CD4-positive, alpha-beta T cell treated with Interleukin-6 for 4 hours (primary cell): ENCODE data around the gene SLC38A1.
"Not testable (repeated sequence)": the region's sequence is repeated elsewhere in the genome, so short reads cannot be mapped to it uniquely, and the experiment has no call there.

Source experiments
- DNase-seq: peaks from one replicate; pipeline ENCODE4 v3.0.0-alpha.2; 2020; ENCODE audit warnings: mixed read lengths

Gene SLC38A1

GRCh38 chr12:46263140-46264016, 5.5 kb downstream of the SLC38A1 start:
- no peak for DNase-seq

GRCh38 chr12:46261646-46262045, 7.2 kb downstream of the SLC38A1 start:
- no peak for DNase-seq

- no peak for DNase-seq
These were observed 7.8 kb downstream of the SLC38A1 start for GRCh38 chr12:46260913-46261476.

- no peak for DNase-seq
These were observed 8.5 kb downstream of the SLC38A1 start for GRCh38 chr12:46260124-46260912.

- no peak for DNase-seq
These were observed 9.1 kb downstream of the SLC38A1 start for GRCh38 chr12:46259713-46260112.

- no peak for DNase-seq
These were observed 9.8 kb downstream of the SLC38A1 start for GRCh38 chr12:46259071-46259470.

- DNase-seq = no peak
These were observed 10.7 kb downstream of the SLC38A1 start for GRCh38 chr12:46258129-46258528.

- no peak for DNase-seq
These were observed 11.9 kb downstream of the SLC38A1 start for GRCh38 chr12:46256942-46257341.

GRCh38 chr12:46253544-46254162, 15.2 kb downstream of the SLC38A1 start:
- DNase-seq = no peak

GRCh38 chr12:46251994-46252393, 16.8 kb downstream of the SLC38A1 start:
- DNase-seq = not testable (repeated sequence)

- DNase-seq = not testable (repeated sequence)
These were observed 18.9 kb downstream of the SLC38A1 start for GRCh38 chr12:46249960-46250359.

- peak; percentile 8 for DNase-seq
These were observed 22.7 kb downstream of the SLC38A1 start for GRCh38 chr12:46246021-46246700.

GRCh38 chr12:46244997-46245396, 23.8 kb downstream of the SLC38A1 start:
- DNase-seq = no peak

GRCh38 chr12:46244273-46244915, 24.4 kb downstream of the SLC38A1 start:
- DNase-seq = no peak

GRCh38 chr12:46242569-46242968, 26.3 kb downstream of the SLC38A1 start:
- DNase-seq = no peak

GRCh38 chr12:46240436-46240835, 28.4 kb downstream of the SLC38A1 start:
- no peak for DNase-seq

- DNase-seq = no peak
These were observed 30.0 kb downstream of the SLC38A1 start for GRCh38 chr12:46238821-46239220.

GRCh38 chr12:46237371-46238045, 31.3 kb downstream of the SLC38A1 start:
- no peak for DNase-seq

GRCh38 chr12:46234000-46234399, 34.8 kb downstream of the SLC38A1 start:
- no peak for DNase-seq

- DNase-seq = no peak
These were observed 35.4 kb downstream of the SLC38A1 start for GRCh38 chr12:46233423-46233822.

- no peak for DNase-seq
These were observed 37.9 kb downstream of the SLC38A1 start for GRCh38 chr12:46230983-46231382.
